Endodermal cell (in vitro differentiated cells): Measurements from ENCODE around the gene DNAH8. TPM values are rescaled to one million over a fixed set of nuclear protein-coding genes. Genes with fewer than 3 reads are reported as not detected.

Source experiments
- DNase-seq: peaks from one replicate; pipeline ENCODE4 v3.0.0-alpha.2; 2017
- H3K27ac ChIP-seq: 2 replicates; pipeline ENCODE4 v1.5.1; 2013; ENCODE audit warnings: mild to moderate bottlenecking, low read depth, low read length, moderate library complexity
- H3K27me3 ChIP-seq: 2 replicates; pipeline ENCODE4 v1.6.1; 2013; ENCODE audit warnings: mild to moderate bottlenecking, low read length, moderate library complexity; ENCODE audit not compliant: insufficient read depth, control insufficient read depth, poor library complexity, severe bottlenecking
- H3K36me3 ChIP-seq: 2 replicates; pipeline ENCODE4 v1.7.0; 2013; ENCODE audit warnings: mild to moderate bottlenecking, low read length, moderate library complexity; ENCODE audit not compliant: control insufficient read depth, insufficient read depth
- H3K4me1 ChIP-seq: one replicate; pipeline ENCODE4 v1.7.0; 2013; ENCODE audit warnings: low read length; ENCODE audit not compliant: control insufficient read depth, insufficient read depth
- H3K4me3 ChIP-seq: 2 replicates; pipeline ENCODE4 v1.5.1; 2013; ENCODE audit warnings: mild to moderate bottlenecking, low read length, moderate library complexity
- H3K9ac ChIP-seq: 2 replicates; pipeline ENCODE4 v1.6.1; 2013; ENCODE audit warnings: mild to moderate bottlenecking, low read length, moderate library complexity; ENCODE audit not compliant: poor library complexity, severe bottlenecking; ENCODE audit errors: extremely low read depth
- H3K9me3 ChIP-seq: 2 replicates; pipeline ENCODE4 v1.6.1; 2013; ENCODE audit warnings: mild to moderate bottlenecking, low read length, moderate library complexity; ENCODE audit not compliant: control insufficient read depth
- H3K27ac Mint-ChIP-seq: 2 replicates; pipeline ENCODE4 v1.8.0; 2020; ENCODE audit warnings: mixed read lengths
- H3K27me3 Mint-ChIP-seq: 2 replicates; pipeline ENCODE4 v1.8.0; 2021; ENCODE audit warnings: mild to moderate bottlenecking, mixed read lengths; ENCODE audit not compliant: insufficient read depth
- H3K36me3 Mint-ChIP-seq: 2 replicates; pipeline ENCODE4 v1.8.0; 2020; ENCODE audit warnings: low read depth, mixed read lengths
- H3K4me1 Mint-ChIP-seq: 2 replicates; pipeline ENCODE4 v1.8.0; 2020; ENCODE audit warnings: mixed read lengths
- H3K4me3 Mint-ChIP-seq: 2 replicates; pipeline ENCODE4 v1.8.0; 2020; ENCODE audit warnings: mild to moderate bottlenecking, moderate library complexity, mixed read lengths
- H3K9me3 Mint-ChIP-seq: 2 replicates; pipeline ENCODE4 v1.8.0; 2020; ENCODE audit warnings: mild to moderate bottlenecking, mixed read lengths
- CTCF ChIP-seq: fragments of 200-600 bp; sonication (generic); conservative IDR thresholded peaks from 2 replicates; pipeline ENCODE4 v1.5.0; 2021; ENCODE audit warnings: antibody characterized with exemption, mild to moderate bottlenecking
- whole genome bisulfite sequencing, 2 experiments: methylation state at CpG; one replicate each; pipeline versions ENCODE4 v1.1.5 to v1.1.7; 2013; ENCODE audit warnings: missing lambda C conversion rate in 2 of 2, mixed read lengths in 1 of 2; ENCODE audit not compliant: insufficient coverage in 1 of 2, insufficient read length in 1 of 2; 5-methylcytosine and 5-hydroxymethylcytosine counted together
- total RNA-seq, 2 donors: library from RNA; stranded (reverse); fragmentation: NEBNext Ultra II Directional in 1 of 2; extraction: Animal tissue kit (Norgen Biotek cat#: 25700) in 1 of 2; gene quantifications; 2 replicates in 1 of 2; 3 replicates in 1 of 2; pipeline ENCODE4 v1.2.1, GENCODE V29; 2021

DNAH8 gene
- total RNA-seq, 2 donors from 2014 or later = not detected

DNA sequence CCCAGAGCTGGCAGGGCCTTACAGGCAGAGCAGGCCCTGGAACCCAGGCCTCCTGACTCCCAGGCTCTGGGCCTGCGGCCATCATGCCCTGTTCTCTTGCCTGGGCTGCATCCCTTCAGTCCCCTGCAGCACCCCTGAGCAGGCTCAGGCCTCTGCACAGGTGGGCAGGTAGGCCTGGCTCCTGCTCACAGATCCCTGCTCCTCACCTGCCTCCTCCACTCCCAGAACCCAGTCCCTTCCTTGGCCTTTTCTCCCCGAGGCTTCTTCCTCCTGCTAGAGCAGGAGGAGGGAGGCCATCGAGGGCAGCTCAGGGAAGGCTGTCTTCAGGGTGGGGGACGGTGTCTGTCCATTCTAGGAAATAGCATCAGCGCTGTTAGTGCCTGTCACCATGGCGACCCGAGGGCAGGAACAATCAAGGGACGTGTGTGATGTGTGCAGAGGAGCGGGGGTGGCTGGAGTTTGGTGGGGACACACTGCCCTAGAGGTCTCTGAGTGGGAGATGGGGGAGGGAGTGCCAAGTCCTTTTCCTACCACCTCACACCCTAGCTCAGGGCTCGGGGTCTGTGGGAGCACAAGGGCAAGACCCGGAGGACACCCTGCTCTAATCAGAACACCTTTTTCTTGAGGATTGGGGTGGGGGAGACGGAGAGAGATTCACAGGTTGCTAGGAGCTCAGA, 360.0 kb downstream of the DNAH8 start:
- Mint-ChIP-seq H3K36me3 (no peaks in the 10 kb centered on the region), H3K4me3 (no peak overlapping the region), H3K27me3 (peaks cover 87% of the 10 kb centered on the region), H3K27ac (no peak overlapping the region), H3K9me3 (peaks cover 3% of the 10 kb centered on the region), H3K4me1 (peaks cover 18% of the 10 kb centered on the region)
- Histone ChIP-seq H3K27me3 (peaks cover 58% of the 10 kb centered on the region), H3K9ac (no peak overlapping the region), H3K9me3 (no peaks in the 10 kb centered on the region), H3K36me3 (no peaks in the 10 kb centered on the region), H3K4me3 (no peak overlapping the region), H3K27ac (no peak overlapping the region), H3K4me1 (peaks cover 5% of the 10 kb centered on the region)
- no peak for TF ChIP-seq CTCF
- WGBS, 2 experiments = 83 to 100% methylated on average over 1 to 12 of the region's 12 CpGs
- peak; percentile 27 for DNase-seq

- Mint-ChIP-seq H3K9me3 (no peaks in the 10 kb centered on the region), H3K4me1 (peaks cover 18% of the 10 kb centered on the region), H3K27me3 (peaks cover 89% of the 10 kb centered on the region), H3K4me3 (no peak overlapping the region), H3K27ac (no peak overlapping the region), H3K36me3 (no peaks in the 10 kb centered on the region)
- 92 to 98% methylated on average over 10 to 11 of the region's 11 CpGs for WGBS, 2 experiments
- H3K4me1 ChIP-seq = peaks cover 5% of the 10 kb centered on the region
- H3K27ac ChIP-seq = no peak overlapping the region
- no peak overlapping the region for H3K9ac ChIP-seq
- TF ChIP-seq CTCF = no peak
- H3K4me3 ChIP-seq = no peak overlapping the region
- peak; percentile 36 for DNase-seq
- no peaks in the 10 kb centered on the region for H3K9me3 ChIP-seq
- H3K36me3 ChIP-seq = no peaks in the 10 kb centered on the region
- H3K27me3 ChIP-seq = peaks cover 60% of the 10 kb centered on the region
Observed at GRCh38 chr6:39075807-39076622, 360.9 kb downstream of the DNAH8 start.

DNA sequence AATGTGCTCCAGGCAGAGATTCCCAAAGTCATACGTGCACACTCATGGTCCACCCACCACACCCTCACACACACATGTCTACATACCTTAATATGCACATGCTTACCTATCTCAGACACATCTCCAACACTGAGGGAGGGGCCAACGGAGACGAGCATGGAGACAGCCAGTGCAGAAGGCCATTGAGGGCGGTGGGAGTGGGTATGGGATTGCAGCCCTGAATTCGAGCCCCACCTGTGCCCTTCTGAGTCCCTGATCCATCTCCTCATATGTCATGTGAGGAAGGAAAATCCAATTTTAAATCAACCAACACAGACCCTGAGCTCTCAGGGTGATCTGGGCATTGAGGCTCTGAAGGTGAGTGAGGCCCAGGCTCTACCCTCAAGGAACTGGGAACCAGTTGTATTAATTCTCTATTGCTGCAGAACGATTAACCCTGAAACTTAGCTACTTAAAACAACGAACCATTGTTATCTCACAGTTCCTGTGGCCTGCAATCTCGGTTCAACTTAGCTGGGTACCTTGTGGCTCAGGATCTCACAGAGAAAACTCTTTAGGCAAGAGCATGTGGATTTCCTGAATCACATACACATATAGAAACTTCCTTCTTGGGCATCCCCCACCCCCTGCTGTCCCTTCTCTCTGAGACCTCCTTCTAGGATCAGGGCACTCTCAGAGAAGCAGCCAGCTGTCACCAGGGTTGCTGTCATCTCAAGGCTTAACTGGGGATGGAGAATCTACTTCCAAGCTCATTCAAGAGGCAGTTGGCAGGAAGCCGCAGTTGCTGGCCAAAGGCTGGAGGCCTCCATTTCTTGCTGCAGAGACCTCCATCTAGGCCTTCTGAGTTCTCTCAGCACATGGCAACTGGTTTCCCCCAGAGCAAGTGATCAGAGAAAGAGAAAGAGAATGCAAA, 361.8 kb downstream of the DNAH8 start:
- Histone ChIP-seq H3K27me3 (peaks cover 53% of the 10 kb centered on the region), H3K4me3 (no peak overlapping the region), H3K9me3 (no peaks in the 10 kb centered on the region), H3K9ac (no peak overlapping the region), H3K4me1 (peaks cover 5% of the 10 kb centered on the region), H3K27ac (no peak overlapping the region), H3K36me3 (no peaks in the 10 kb centered on the region)
- TF ChIP-seq CTCF = no peak
- Mint-ChIP-seq H3K9me3 (no peaks in the 10 kb centered on the region), H3K4me1 (peaks cover 18% of the 10 kb centered on the region), H3K36me3 (no peaks in the 10 kb centered on the region), H3K27ac (no peak overlapping the region), H3K27me3 (peaks cover 86% of the 10 kb centered on the region), H3K4me3 (no peak overlapping the region)
- peak; percentile 32 for DNase-seq
- WGBS, 2 experiments = 82 to 86% methylated on average over 4 to 8 of the region's 9 CpGs
